Endothelial cell of umbilical vein (primary cell): ENCODE measurements around the gene EHD2.

ENCODE experiments used
- CTCF ChIP-seq, 2 donors: IDR thresholded peaks; 1 replicate in 1 of 2; 2 replicates in 1 of 2; pipeline ENCODE4 v1.5.1; 2011; ENCODE audit warnings: low read length in 2 of 2, mild to moderate bottlenecking in 2 of 2, moderate library complexity in 2 of 2, control low read depth in 1 of 2, inconsistent platforms in 1 of 2, low read depth in 1 of 2; ENCODE audit not compliant: insufficient read depth in 1 of 2; ENCODE audit errors: extremely low read depth in 1 of 2
- EZH2 ChIP-seq: IDR thresholded peaks from 2 replicates; pipeline ENCODE4 v1.6.1; 2012; ENCODE audit warnings: borderline replicate concordance, low read depth, mild to moderate bottlenecking, moderate library complexity, low read length, inconsistent platforms; ENCODE audit not compliant: severe bottlenecking
- POLR2A ChIP-seq: IDR thresholded peaks from 2 replicates; pipeline ENCODE4 v1.6.1; 2012; ENCODE audit warnings: low read depth, mild to moderate bottlenecking, control low read depth, low read length
- POLR2AphosphoS5 ChIP-seq: IDR thresholded peaks from 2 replicates; pipeline ENCODE4 v1.6.1; 2012; ENCODE audit warnings: low read depth, mild to moderate bottlenecking, control low read depth, low read length, moderate library complexity; ENCODE audit not compliant: insufficient read depth

GRCh38 chr19:47702671-47703070 is 10.6 kb upstream of the EHD2 start:
- no peak for TF ChIP-seq POLR2AphosphoS5
- no peak for TF ChIP-seq CTCF (IDR thresholded peaks at IDR 0.05; ENCODE audit: extremely low read depth in 1 of 2, insufficient read depth in 1 of 2, low read depth in 1 of 2, low read length in 2 of 2)
- TF ChIP-seq EZH2: no peak
- TF ChIP-seq POLR2A: no peak
